PC-3 (cell line): ENCODE results near the gene SHROOM3. TPM values are rescaled to one million over a fixed set of nuclear protein-coding genes. Genes with fewer than 3 reads are reported as not detected.

Experiments used
- ATAC-seq: fragments of 200-7000 bp; cut with Tn5 transposase; 2 replicates; pipeline ENCODE4 v1.9.1; 2020; ENCODE audit warnings: mild to moderate bottlenecking, moderate library complexity
- BruUV-seq: library from RNA; stranded (reverse); fragments of 400-500 nt; replicated peaks from 2 replicates; lab custom pipeline; 2021; lab: Mats Ljungman, UMichigan
- CTCF ChIA-PET: fragments of 300-600 bp; sonication (Branson Sonifier 250); formaldehyde crosslinking; loops from one replicate; lab custom pipeline; 2022; ENCODE audit warnings: antibody characterized with exemption; lab: Charles Lee
- POLR2A ChIA-PET: fragments of 300-600 bp; sonication (Branson Sonifier 250); formaldehyde crosslinking; loops from one replicate; lab custom pipeline; 2022; ENCODE audit warnings: antibody characterized with exemption; ENCODE audit not compliant: unreplicated experiment; lab: Charles Lee
- DNase-seq: peaks from one replicate; pipeline ENCODE4 v3.0.0-alpha.2; 2015
- H2AFZ ChIP-seq: fragments of 300-600 bp; sonication (generic); 2 replicates; pipeline ENCODE4 v1.6.0; 2016; ENCODE audit warnings: antibody characterized with exemption, low read length
- H3F3A ChIP-seq: fragments of 300-600 bp; sonication (generic); one replicate; pipeline ENCODE4 v1.6.0; 2017; ENCODE audit warnings: antibody characterized with exemption, low read length, control low read depth, mild to moderate bottlenecking; ENCODE audit not compliant: unreplicated experiment
- H3K27ac ChIP-seq: fragments of 300-600 bp; sonication (generic); 2 replicates; pipeline ENCODE4 v1.5.1; 2016; ENCODE audit warnings: mild to moderate bottlenecking, low read length
- H3K27me3 ChIP-seq: fragments of 300-600 bp; sonication (generic); 2 replicates; pipeline ENCODE4 v1.6.1; 2016; ENCODE audit warnings: low read length, mixed read lengths
- H3K36me3 ChIP-seq: fragments of 300-600 bp; sonication (generic); 2 replicates; pipeline ENCODE4 v1.6.1; 2016; ENCODE audit warnings: low read depth, mixed run types, low read length, mixed read lengths
- H3K4me1 ChIP-seq: fragments of 300-600 bp; sonication (generic); 2 replicates; pipeline ENCODE4 v1.5.1; 2016; ENCODE audit warnings: low read length; ENCODE audit not compliant: insufficient read depth
- H3K4me2 ChIP-seq: fragments of 300-600 bp; sonication (generic); 2 replicates; pipeline ENCODE4 v1.6.0; 2016; ENCODE audit warnings: low read length
- H3K4me3 ChIP-seq: fragments of 300-600 bp; sonication (generic); 2 replicates; pipeline ENCODE4 v1.5.1; 2016; ENCODE audit warnings: mild to moderate bottlenecking, low read length, mixed read lengths
- H3K79me2 ChIP-seq: fragments of 300-600 bp; sonication (generic); 2 replicates; pipeline ENCODE4 v1.6.1; 2017; ENCODE audit warnings: low read length, mixed read lengths
- H3K9ac ChIP-seq: fragments of 300-600 bp; sonication (generic); 2 replicates; pipeline ENCODE4 v1.6.0; 2016; ENCODE audit warnings: mild to moderate bottlenecking, low read length
- H3K9me2 ChIP-seq: fragments of 300-600 bp; sonication (generic); replicated peaks from 2 replicates; pipeline ENCODE4 v1.6.1; 2016; ENCODE audit warnings: mixed run types, low read length, mixed read lengths
- H3K9me3 ChIP-seq: fragments of 300-600 bp; sonication (generic); 2 replicates; pipeline ENCODE4 v1.6.1; 2016; ENCODE audit warnings: low read length, mixed read lengths
- H4K20me1 ChIP-seq: fragments of 300-600 bp; sonication (generic); 2 replicates; pipeline ENCODE4 v1.6.1; 2016; ENCODE audit warnings: low read length, mixed read lengths
- CTCF ChIP-seq: fragments of 300-600 bp; sonication (generic); conservative IDR thresholded peaks from 2 replicates; pipeline ENCODE4 v1.5.1; 2017; ENCODE audit warnings: antibody characterized with exemption, low read depth, mild to moderate bottlenecking, low read length
- EZH2 ChIP-seq: fragments of 300-600 bp; sonication (generic); IDR thresholded peaks from one replicate; pipeline ENCODE4 v1.6.1; 2017; ENCODE audit warnings: antibody characterized with exemption, mild to moderate bottlenecking, low read length; ENCODE audit not compliant: unreplicated experiment
- EZH2phosphoT487 ChIP-seq: fragments of 300-600 bp; sonication (generic); IDR thresholded peaks from 2 replicates; pipeline ENCODE4 v1.6.1; 2018; ENCODE audit warnings: mild to moderate bottlenecking, antibody characterized with exemption, low read length, borderline replicate concordance
- intact Hi-C: fragments of 100-400 bp; cut with micrococcal nuclease; formaldehyde crosslinking; loops from 2 replicates; pipeline ENCODE4 v1.9.0; 2023
- total RNA-seq: library from RNA; depleted of rRNA; stranded (reverse); fragments of >200 nt; gene quantifications from 2 replicates; pipeline ENCODE4 v1.2.3, GENCODE V29; 2014

Gene SHROOM3
- total RNA-seq, 1 experiment from 2014 or later = 27.8 TPM

GRCh38 chr4:76571274-76571673, 136.2 kb downstream of the SHROOM3 start:
- H3K27me3 ChIP-seq = no peaks in the 10 kb centered on the region
- POLR2A ChIA-PET = interaction anchor here (1.2 kb wide), 1 partner anchor 132 kb away, joined by 5 read pairs; no protein-coding TSS in a partner anchor
- H4K20me1 ChIP-seq = no peaks in the 10 kb centered on the region
- H3K9me2 ChIP-seq = no peaks in the 10 kb centered on the region
- no peaks in the 10 kb centered on the region for H3K36me3 ChIP-seq
- peak overlapping the region; percentile 79 for H3K27ac ChIP-seq
- ATAC-seq = peak; percentile 79
- peak overlapping the region; percentile 35; the same call in 1 of the 2 replicates for H3K4me3 ChIP-seq
- no peak for TF ChIP-seq EZH2phosphoT487
- TF ChIP-seq CTCF = no peak
- TF ChIP-seq EZH2 = no peak
- H3K4me1 ChIP-seq = peaks cover 26% of the 10 kb centered on the region
- no peaks in the 10 kb centered on the region for H3K79me2 ChIP-seq
- no TSS peak for BruUV-seq
- H3K9me3 ChIP-seq = no peaks in the 10 kb centered on the region
- H3K4me2 ChIP-seq = peak overlapping the region; percentile 74
- peak overlapping the region; percentile 27 for H3K9ac ChIP-seq
- intact Hi-C loops = loop anchor here (2.0 kb wide), 2 partner anchors 20 to 52 kb away; no protein-coding TSS in a partner anchor
- H2AFZ ChIP-seq = peak overlapping the region; percentile 20; the same call in 1 of the 2 replicates
- CTCF ChIA-PET = interaction anchor here (0.6 kb wide), 1 partner anchor 111 kb away, joined by 3 read pairs; no protein-coding TSS in a partner anchor
- no peaks in the 10 kb centered on the region for H3F3A ChIP-seq
- peak; percentile 49 for DNase-seq

DNA sequence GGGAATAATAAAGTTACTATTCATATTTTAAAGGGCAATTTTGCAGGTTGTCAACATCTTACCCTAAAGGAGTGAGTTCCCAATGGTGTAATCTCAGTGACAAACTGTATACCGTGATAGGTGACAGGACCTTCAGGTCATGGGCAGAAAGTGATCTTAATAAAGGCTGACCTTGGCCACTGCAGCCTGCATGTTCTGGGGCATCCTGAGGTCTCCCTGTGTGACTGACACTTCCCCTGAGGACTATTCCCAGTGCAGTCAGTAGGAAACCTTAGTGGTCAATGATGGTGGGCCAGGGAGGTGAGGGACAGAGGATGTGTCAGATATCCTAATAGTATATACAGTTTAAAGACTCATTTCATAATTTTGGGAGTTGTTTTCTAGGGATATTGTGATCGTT, 137.2 kb downstream of the SHROOM3 start:
- no peak for DNase-seq
- no peaks in the 10 kb centered on the region for H4K20me1 ChIP-seq
- ATAC-seq = no peak
- no peaks in the 10 kb centered on the region for H3K79me2 ChIP-seq
- H3K4me3 ChIP-seq = no peak overlapping the region
- no peak overlapping the region for H3K4me2 ChIP-seq
- no peaks in the 10 kb centered on the region for H3K27me3 ChIP-seq
- BruUV-seq = no TSS peak
- H2AFZ ChIP-seq = no peak overlapping the region
- H3K9me2 ChIP-seq = no peaks in the 10 kb centered on the region
- H3K9me3 ChIP-seq = no peaks in the 10 kb centered on the region
- H3F3A ChIP-seq = no peaks in the 10 kb centered on the region
- TF ChIP-seq EZH2 (no peak), CTCF (no peak), EZH2phosphoT487 (no peak)
- POLR2A ChIA-PET = interaction anchor here (0.6 kb wide), 1 partner anchor 166 kb away, joined by 3 read pairs; no protein-coding TSS in a partner anchor
- peaks cover 26% of the 10 kb centered on the region for H3K4me1 ChIP-seq
- no peak overlapping the region for H3K9ac ChIP-seq
- H3K27ac ChIP-seq = no peak overlapping the region
- CTCF ChIA-PET = no interaction called here
- intact Hi-C loops = no loop called here
- H3K36me3 ChIP-seq = no peaks in the 10 kb centered on the region

GRCh38 chr4:76576824-76577223, 141.8 kb downstream of the SHROOM3 start:
- no TSS peak for BruUV-seq
- Histone ChIP-seq H4K20me1 (no peaks in the 10 kb centered on the region), H3K36me3 (no peaks in the 10 kb centered on the region), H3K27ac (no peak overlapping the region), H3K79me2 (no peaks in the 10 kb centered on the region), H3F3A (no peaks in the 10 kb centered on the region), H3K4me1 (peaks cover 7% of the 10 kb centered on the region; the same call in 1 of the 2 replicates), H3K9me2 (no peaks in the 10 kb centered on the region), H3K4me2 (no peak overlapping the region), H3K27me3 (no peaks in the 10 kb centered on the region), H2AFZ (no peak overlapping the region), H3K9ac (no peak overlapping the region), H3K4me3 (no peak overlapping the region), H3K9me3 (no peaks in the 10 kb centered on the region)
- intact Hi-C loops = no loop called here
- no peak for TF ChIP-seq EZH2
- TF ChIP-seq CTCF = no peak
- no peak for TF ChIP-seq EZH2phosphoT487
- no peak for DNase-seq
- POLR2A ChIA-PET = no interaction called here
- no peak for ATAC-seq
- CTCF ChIA-PET = no interaction called here
